Fibroblast of peridontal ligament (primary cell): ENCODE data around the gene NAPB.

ENCODE experiments used
- DNase-seq: peaks from one replicate; pipeline ENCODE4 v3.0.0-alpha.2; 2010; ENCODE audit errors: extremely low read depth

The NAPB gene

GRCh38 chr20:23404196-23404595 lies 17.1 kb downstream of the NAPB start:
- DNase-seq: peak; percentile 21

- DNase-seq: no peak
Measured at GRCh38 chr20:23403751-23404150, 17.5 kb downstream of the NAPB start.

- no peak for DNase-seq
Measured at GRCh38 chr20:23401051-23401450, 20.2 kb downstream of the NAPB start.

GRCh38 chr20:23399568-23400241 lies 21.6 kb downstream of the NAPB start:
- peak; percentile 67 for DNase-seq

GRCh38 chr20:23397961-23398360 lies 23.3 kb downstream of the NAPB start:
- DNase-seq: peak; percentile 61

GRCh38 chr20:23396950-23397627 lies 24.2 kb downstream of the NAPB start:
- DNase-seq: no peak

GRCh38 chr20:23393996-23394775 lies 27.1 kb downstream of the NAPB start:
- no peak for DNase-seq

GRCh38 chr20:23391707-23392310 lies 29.5 kb downstream of the NAPB start:
- no peak for DNase-seq

- DNase-seq: no peak
Measured at GRCh38 chr20:23390091-23390774, 31.1 kb downstream of the NAPB start.

- DNase-seq: no peak
Measured at GRCh38 chr20:23387118-23387443, 34.2 kb downstream of the NAPB start.

GRCh38 chr20:23386304-23387117 lies 34.8 kb downstream of the NAPB start:
- no peak for DNase-seq

- DNase-seq: no peak
Measured at GRCh38 chr20:23381876-23382275, 39.4 kb downstream of the NAPB start.

GRCh38 chr20:23379772-23380171 lies 41.5 kb downstream of the NAPB start:
- DNase-seq: no peak

- no peak for DNase-seq
Measured at GRCh38 chr20:23375827-23376226, 45.5 kb downstream of the NAPB start.

GRCh38 chr20:23374441-23374840 lies 46.8 kb downstream of the NAPB start:
- no peak for DNase-seq

- no peak for DNase-seq
Measured at GRCh38 chr20:23371496-23371895, 49.8 kb downstream of the NAPB start.

GRCh38 chr20:23370873-23371272 lies 50.4 kb downstream of the NAPB start:
- no peak for DNase-seq

GRCh38 chr20:23370274-23370673 lies 51.0 kb downstream of the NAPB start:
- no peak for DNase-seq

GRCh38 chr20:23369072-23369823 lies 52.0 kb downstream of the NAPB start:
- DNase-seq: no peak

GRCh38 chr20:23368316-23369071 lies 52.8 kb downstream of the NAPB start:
- DNase-seq: peak; percentile 67
